SU-DHL-6 (cell line): ENCODE data around the gene ECHDC3.

Experiments used
- H2AFZ ChIP-seq: fragments of 200-600 bp; sonication (generic); 2 replicates; pipeline ENCODE4 v1.6.1; 2014; ENCODE audit warnings: low read depth, mild to moderate bottlenecking, moderate library complexity, mixed read lengths, antibody characterized with exemption, low read length; ENCODE audit not compliant: severe bottlenecking
- H3F3A ChIP-seq: fragments of 200-600 bp; shearing (Covaris generic); 2 replicates; pipeline ENCODE4 v1.6.0; 2016; ENCODE audit warnings: antibody characterized with exemption, mild to moderate bottlenecking; ENCODE audit not compliant: insufficient read depth
- H3K27ac ChIP-seq: fragments of 200-600 bp; sonication (generic); 2 replicates; pipeline ENCODE4 v1.5.1; 2016; ENCODE audit warnings: low read depth, mild to moderate bottlenecking, low read length, moderate library complexity, mixed read lengths
- H3K27me3 ChIP-seq: fragments of 200-600 bp; sonication (generic), shearing (Covaris generic); 2 replicates; pipeline ENCODE4 v1.6.0; 2014; ENCODE audit warnings: mild to moderate bottlenecking, low read length
- H3K36me3 ChIP-seq: fragments of 200-600 bp; sonication (generic); 2 replicates; pipeline ENCODE4 v1.6.1; 2014; ENCODE audit warnings: mild to moderate bottlenecking, low read length, mixed read lengths
- H3K4me2 ChIP-seq: fragments of 300-600, 200-600 bp; shearing (Covaris generic), sonication (generic); 2 replicates; pipeline ENCODE4 v1.6.0; 2014; ENCODE audit warnings: low read length, low read depth, mild to moderate bottlenecking; ENCODE audit not compliant: poor library complexity, severe bottlenecking
- H3K4me3 ChIP-seq: fragments of 200-600 bp; sonication (generic); 2 replicates; pipeline ENCODE4 v1.5.1; 2014; ENCODE audit warnings: antibody characterized with exemption, low read length, mild to moderate bottlenecking, mixed read lengths; ENCODE audit not compliant: insufficient read depth, poor library complexity, severe bottlenecking
- H3K79me2 ChIP-seq: fragments of 200-600 bp; sonication (generic); 2 replicates; pipeline ENCODE4 v1.6.1; 2014; ENCODE audit warnings: mild to moderate bottlenecking, low read length, moderate library complexity; ENCODE audit not compliant: insufficient read depth
- H3K9ac ChIP-seq: fragments of 200-600 bp; sonication (generic); 2 replicates; pipeline ENCODE4 v1.7.0; 2014; ENCODE audit warnings: mild to moderate bottlenecking, low read length
- H3K9me2 ChIP-seq: fragments of 200-600 bp; sonication (generic); replicated peaks from 2 replicates; pipeline ENCODE4 v1.6.1; 2014; ENCODE audit warnings: low read length; ENCODE audit not compliant: insufficient read depth
- H3K9me3 ChIP-seq: fragments of 200-600 bp; sonication (generic); 2 replicates; pipeline ENCODE4 v1.6.1; 2014; ENCODE audit warnings: low read length, mixed read lengths; ENCODE audit not compliant: insufficient read depth
- H4K20me1 ChIP-seq: fragments of 200-600 bp; sonication (generic); 2 replicates; pipeline ENCODE4 v1.6.1; 2014; ENCODE audit warnings: low read depth, mild to moderate bottlenecking, antibody characterized with exemption, low read length, moderate library complexity, mixed read lengths
- EZH2phosphoT487 ChIP-seq: fragments of 200-600 bp; sonication (generic), shearing (Covaris generic); conservative IDR thresholded peaks from 2 replicates; pipeline ENCODE4 v1.6.1; 2018; ENCODE audit warnings: mild to moderate bottlenecking, antibody characterized with exemption, low read length, moderate library complexity, mixed read lengths
- TF ChIP-seq, protein P1 (sequence below): fragments of 200-600 bp; sonication (generic); IDR thresholded peaks from one replicate; pipeline ENCODE4 v1.5.1; 2017; ENCODE audit warnings: antibody characterized with exemption, mild to moderate bottlenecking, low read length, moderate library complexity; ENCODE audit not compliant: insufficient read depth, poor library complexity, severe bottlenecking

Gene ECHDC3

DNA sequence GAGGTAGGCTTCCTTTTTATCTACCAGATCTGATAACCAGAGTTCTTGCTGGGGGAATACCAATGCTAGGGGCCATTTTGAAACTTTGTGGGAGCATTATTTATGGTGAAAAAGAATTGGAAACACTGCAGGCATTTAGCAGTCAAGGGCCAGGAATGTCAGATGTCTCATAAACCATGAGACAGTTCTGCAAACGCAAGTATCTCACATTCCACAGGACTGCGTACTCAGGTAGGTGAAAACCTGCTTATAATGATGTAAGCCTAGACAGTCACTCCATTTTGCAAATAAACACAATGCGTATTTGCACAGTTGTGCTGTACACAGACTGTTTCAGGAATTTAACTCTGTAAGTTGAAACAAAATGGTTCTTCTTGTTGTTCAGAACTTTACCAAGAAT, 33.9 kb downstream of the ECHDC3 start:
- H3K27ac ChIP-seq, result no peak overlapping the region
- H3K9ac ChIP-seq, result no peak overlapping the region
- no peaks in the 10 kb centered on the region for H4K20me1 ChIP-seq
- no peaks in the 10 kb centered on the region for H3K27me3 ChIP-seq
- TF ChIP-seq EZH2phosphoT487, result no peak
- TF ChIP-seq, protein P1, sequence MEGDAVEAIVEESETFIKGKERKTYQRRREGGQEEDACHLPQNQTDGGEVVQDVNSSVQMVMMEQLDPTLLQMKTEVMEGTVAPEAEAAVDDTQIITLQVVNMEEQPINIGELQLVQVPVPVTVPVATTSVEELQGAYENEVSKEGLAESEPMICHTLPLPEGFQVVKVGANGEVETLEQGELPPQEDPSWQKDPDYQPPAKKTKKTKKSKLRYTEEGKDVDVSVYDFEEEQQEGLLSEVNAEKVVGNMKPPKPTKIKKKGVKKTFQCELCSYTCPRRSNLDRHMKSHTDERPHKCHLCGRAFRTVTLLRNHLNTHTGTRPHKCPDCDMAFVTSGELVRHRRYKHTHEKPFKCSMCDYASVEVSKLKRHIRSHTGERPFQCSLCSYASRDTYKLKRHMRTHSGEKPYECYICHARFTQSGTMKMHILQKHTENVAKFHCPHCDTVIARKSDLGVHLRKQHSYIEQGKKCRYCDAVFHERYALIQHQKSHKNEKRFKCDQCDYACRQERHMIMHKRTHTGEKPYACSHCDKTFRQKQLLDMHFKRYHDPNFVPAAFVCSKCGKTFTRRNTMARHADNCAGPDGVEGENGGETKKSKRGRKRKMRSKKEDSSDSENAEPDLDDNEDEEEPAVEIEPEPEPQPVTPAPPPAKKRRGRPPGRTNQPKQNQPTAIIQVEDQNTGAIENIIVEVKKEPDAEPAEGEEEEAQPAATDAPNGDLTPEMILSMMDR, result no peak
- H3K4me3 ChIP-seq, result no peak overlapping the region
- no peaks in the 10 kb centered on the region for H3F3A ChIP-seq
- H3K36me3 ChIP-seq, result no peaks in the 10 kb centered on the region
- H3K9me2 ChIP-seq, result no peaks in the 10 kb centered on the region
- H3K9me3 ChIP-seq, result no peaks in the 10 kb centered on the region
- no peaks in the 10 kb centered on the region for H3K79me2 ChIP-seq
- no peak overlapping the region for H2AFZ ChIP-seq
- H3K4me2 ChIP-seq, result no peak overlapping the region

DNA sequence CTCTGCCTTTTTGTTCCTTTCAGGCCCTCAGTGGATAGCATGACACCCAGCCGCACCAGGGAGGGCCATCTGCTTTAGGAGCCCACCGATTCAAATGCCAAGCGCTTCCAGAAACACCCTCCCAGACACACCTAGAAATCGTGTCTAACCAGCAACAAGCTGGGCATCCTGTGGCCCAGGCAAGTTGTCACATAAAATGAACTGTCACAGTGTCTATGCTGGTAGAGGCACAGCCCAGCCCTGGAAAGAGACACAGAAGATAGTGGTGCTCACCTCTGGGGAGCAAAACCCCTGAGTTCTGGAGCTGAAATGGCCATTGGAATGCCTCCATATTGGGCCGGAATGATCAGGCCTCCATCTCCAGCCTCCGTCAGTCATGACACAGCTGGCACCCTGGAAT, 38.9 kb downstream of the ECHDC3 start:
- Histone ChIP-seq H3K9me2 (no peaks in the 10 kb centered on the region), H3K4me2 (no peak overlapping the region), H3K27ac (no peak overlapping the region), H3F3A (no peaks in the 10 kb centered on the region), H3K27me3 (no peaks in the 10 kb centered on the region), H2AFZ (no peak overlapping the region), H3K4me3 (no peak overlapping the region), H3K79me2 (no peaks in the 10 kb centered on the region), H4K20me1 (no peaks in the 10 kb centered on the region), H3K36me3 (no peaks in the 10 kb centered on the region), H3K9ac (no peak overlapping the region), H3K9me3 (no peaks in the 10 kb centered on the region)
- TF ChIP-seq EZH2phosphoT487, result no peak
- TF ChIP-seq, protein P1, result no peak

GRCh38 chr10:11782793-11783557, 40.8 kb downstream of the ECHDC3 start:
- H3K9ac ChIP-seq, result no peak overlapping the region
- TF ChIP-seq, protein P1, result peak; percentile 59
- TF ChIP-seq EZH2phosphoT487, result no peak
- H3K4me3 ChIP-seq, result no peak overlapping the region
- no peaks in the 10 kb centered on the region for H3K79me2 ChIP-seq
- no peaks in the 10 kb centered on the region for H3K36me3 ChIP-seq
- H3K27me3 ChIP-seq, result no peaks in the 10 kb centered on the region
- no peak overlapping the region for H2AFZ ChIP-seq
- no peaks in the 10 kb centered on the region for H4K20me1 ChIP-seq
- no peaks in the 10 kb centered on the region for H3F3A ChIP-seq
- H3K9me2 ChIP-seq, result no peaks in the 10 kb centered on the region
- H3K27ac ChIP-seq, result no peak overlapping the region
- no peak overlapping the region for H3K4me2 ChIP-seq
- H3K9me3 ChIP-seq, result no peaks in the 10 kb centered on the region
